Dermis microvascular lymphatic vessel endothelial cell (primary cell): ENCODE data around the gene TCF23. TPM values are rescaled to one million over a fixed set of nuclear protein-coding genes. Genes with fewer than 3 reads are reported as not detected.
"Not testable (repeated sequence)": the region's sequence is repeated elsewhere in the genome, so short reads cannot be mapped to it uniquely, and the experiment has no call there.

Source experiments
- DNase-seq, 2 donors: peaks; one replicate each; pipeline versions ENCODE4 v3.0.0 to v3.0.0-alpha.2; 2010; ENCODE audit warnings: low read depth in 2 of 2
- total RNA-seq: library from RNA; depleted of rRNA; stranded (reverse); fragments of >200 nt; gene quantifications from 2 replicates; pipeline ENCODE4 v1.2.1, GENCODE V29; 2014

TCF23 gene
- total RNA-seq, 1 donor from 2014 or later = not detected

DNA sequence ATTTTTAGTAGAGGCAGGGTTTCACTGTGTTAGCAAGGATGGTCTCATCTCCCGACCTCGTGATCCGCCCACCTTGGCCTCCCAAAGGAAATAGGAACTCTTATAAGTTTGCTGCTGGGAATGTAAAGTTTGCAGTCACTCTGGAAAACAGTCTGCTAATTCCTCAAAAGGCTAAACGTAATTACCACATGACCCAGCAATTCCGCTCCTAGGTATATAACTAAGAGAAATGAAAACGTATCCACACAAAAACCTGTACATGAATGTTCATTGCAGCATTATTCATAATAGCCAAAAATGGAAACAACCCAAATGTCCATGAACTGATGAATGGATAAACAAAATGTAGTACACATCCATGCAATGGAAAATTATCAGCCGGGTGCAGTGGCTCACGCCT lies 41.2 kb downstream of the TCF23 start:
- no peak for DNase-seq

DNA sequence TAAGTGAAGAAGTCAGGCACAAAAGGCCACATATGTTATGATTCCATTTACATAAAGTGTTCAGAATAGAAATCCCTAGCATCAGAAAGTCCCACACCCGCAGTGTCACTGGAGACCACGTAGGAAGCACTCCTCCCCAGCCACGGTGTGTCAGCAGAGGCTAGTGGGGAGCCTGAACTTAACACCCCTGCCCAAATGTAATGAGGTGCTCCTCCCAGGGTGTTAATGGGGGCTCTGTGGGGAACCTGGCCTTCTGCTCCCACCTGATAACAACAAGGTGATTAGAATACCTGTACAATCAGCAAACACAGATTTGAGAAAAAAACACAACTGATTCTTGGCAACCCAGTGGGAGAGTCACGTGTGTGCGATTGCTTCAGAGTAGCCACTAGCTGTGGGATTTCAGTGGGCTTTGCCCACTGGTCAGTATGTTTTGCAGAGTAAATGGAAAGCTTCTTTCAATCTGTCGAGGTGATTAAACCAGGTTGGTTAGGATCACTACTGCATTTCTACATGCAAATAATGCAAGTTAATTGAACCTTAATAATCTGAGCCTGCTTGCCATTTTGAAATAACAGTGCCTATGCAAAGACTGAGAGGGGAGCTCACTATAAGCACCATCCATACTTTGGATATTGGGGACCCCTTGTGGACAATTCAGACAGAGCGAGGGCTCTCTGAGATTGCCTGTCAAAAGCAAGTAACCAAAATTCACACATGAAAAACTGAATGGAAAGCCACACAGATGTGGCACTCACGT lies 42.4 kb downstream of the TCF23 start:
- peak; percentile 68 to 78 for DNase-seq

DNA sequence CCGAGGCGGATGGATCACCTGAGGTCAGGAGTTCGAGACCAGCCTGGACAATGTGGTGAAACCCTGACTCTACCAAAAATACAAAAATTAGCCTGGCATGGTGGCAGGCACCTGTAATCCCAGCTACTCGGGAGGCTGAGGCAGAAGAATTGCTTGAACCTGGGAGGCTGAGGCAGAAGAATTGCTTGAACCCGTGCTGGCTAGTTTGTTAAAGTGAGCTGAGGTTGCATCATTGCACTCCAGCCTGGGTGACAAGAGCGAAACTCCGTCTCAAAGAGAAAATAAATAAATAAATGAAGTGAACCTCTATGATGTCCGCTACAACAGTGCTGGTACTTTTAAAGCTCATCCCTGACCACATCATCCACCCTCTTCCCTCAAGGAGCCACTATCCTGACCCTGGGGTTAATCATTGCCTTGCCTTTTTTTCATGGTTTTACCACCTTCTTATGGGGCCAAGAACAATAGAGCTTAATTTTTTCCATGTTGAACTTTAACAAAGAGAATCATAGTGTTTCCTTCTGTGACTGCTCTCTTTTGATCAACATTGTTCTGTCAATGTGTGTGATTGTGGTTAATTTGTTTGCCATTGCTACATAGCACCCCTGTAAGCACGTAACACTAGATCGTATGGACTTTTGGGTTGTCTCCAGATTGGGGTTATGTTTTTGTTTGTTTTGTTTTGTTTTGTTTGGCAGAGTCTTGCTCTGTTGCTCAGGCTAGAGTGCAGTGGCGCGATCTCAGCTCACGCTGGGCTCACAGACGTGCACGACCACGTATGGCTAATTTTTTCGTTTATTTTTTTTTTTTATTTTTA lies 45.9 kb downstream of the TCF23 start:
- no peak for DNase-seq

DNA sequence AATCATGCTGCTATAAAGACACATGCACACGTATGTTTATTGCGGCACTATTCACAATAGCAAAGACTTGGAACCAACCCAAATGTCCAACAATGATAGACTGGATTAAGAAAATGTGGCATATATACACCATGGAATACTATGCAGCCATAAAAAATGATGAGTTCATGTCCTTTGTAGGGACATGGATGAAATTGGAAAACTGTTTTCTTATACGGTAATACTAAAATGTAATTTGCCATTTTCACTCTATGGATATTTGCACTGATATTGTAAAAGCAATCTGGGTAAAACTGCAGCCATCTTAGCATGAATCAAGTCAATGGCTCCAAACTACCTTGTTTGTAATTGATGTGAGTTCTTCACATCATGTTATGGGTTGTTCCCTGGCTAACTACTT lies 47.0 kb downstream of the TCF23 start:
- DNase-seq = not testable (repeated sequence)

DNA sequence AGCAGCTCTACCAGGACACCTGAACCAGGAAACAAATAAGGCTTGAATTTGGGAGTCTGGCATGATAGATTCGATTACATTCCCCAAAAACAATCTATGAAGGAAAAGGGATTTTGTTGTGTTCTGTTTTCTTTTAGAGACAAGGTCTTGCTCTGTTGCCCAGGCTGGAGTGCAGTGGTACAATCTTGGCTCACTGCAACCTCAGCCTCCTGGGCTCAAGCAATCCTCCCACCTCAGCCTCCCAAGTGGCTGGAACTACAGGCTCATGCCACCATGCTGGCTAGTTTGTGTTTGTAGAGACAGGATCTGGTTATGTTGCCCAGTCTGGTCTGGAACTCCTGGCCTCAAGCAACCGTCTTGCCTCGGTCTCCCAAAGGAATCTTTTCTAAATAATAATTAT lies 49.3 kb downstream of the TCF23 start:
- DNase-seq = not testable (repeated sequence)

DNA sequence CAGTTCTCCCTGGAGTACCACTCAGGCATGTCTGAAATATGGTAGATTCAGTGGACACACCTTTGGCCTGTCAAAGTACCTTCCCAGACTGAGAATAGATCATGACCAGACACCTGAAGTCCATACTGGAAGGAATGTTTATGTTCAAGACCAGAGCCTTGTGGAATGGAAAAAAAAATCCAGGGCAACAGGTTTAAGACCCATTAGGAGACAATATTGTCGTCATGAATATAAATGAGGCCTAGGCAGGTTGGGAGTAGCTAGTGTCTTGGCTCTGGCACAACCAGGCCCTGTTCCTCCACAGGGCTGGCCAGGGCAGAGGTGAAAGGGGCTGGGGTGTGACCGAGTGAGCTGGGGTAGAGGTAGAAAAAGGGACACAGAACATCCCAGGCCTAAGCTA lies 49.8 kb downstream of the TCF23 start:
- no peak for DNase-seq

DNA sequence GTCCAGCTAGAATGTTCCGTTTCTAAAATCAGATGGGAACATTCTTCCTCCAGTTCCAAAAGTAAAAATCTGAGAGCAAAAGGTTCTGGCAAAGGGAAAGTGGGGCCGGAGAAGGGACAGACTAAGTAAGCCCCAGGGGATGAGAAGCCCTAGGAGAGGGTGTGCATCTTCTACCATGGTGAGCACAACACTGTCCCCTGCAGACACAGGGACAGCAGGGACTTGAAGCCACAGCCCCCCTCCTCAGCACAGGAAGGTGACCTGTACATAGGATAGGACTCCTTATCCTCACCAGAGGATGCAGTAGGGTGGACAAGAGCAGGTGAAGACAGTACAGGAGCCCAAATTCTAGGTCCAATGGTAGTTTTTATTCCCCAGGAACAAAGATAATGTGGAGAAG lies 50.4 kb downstream of the TCF23 start:
- DNase-seq = no peak

DNA sequence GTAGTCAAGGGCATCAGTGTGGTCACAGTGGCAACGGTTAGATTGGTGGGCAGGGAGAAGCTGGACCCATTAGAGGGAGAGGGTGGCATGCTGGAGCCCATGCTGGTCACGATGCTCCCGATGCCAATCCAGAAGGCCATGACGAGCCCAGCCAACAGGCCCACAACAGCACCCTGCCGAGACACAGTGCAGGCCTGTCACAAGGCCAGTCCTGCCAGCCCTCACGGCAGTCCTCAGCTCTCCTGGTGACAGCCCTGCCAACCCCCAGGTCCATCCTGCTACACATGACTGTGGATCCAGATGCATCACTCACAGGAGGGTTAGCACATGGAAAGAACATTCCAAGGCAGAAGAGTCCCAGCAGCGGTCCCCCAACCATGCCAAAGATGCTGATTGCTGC lies 52.9 kb downstream of the TCF23 start:
- no peak for DNase-seq

DNA sequence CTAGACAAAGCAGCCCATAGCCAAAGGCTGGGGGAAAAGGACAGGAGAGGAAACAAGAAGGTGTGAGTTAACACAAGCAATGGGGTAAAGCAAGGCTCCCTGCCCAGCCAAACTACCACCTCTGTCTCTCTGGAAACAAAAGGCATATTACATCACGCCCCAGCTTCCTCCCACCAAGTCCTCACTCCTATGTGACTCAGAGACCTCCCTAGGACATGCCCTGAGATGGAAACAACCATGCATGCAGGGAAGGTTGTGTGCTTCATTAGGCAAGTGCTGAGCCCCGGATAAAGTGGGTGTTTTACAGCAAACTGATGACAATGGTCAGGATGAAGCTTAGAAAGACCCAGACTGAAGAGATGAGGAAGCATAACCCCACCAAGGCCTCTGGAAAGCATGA lies 54.0 kb downstream of the TCF23 start:
- DNase-seq = peak in 1 of 2 donors; percentile 12

DNA sequence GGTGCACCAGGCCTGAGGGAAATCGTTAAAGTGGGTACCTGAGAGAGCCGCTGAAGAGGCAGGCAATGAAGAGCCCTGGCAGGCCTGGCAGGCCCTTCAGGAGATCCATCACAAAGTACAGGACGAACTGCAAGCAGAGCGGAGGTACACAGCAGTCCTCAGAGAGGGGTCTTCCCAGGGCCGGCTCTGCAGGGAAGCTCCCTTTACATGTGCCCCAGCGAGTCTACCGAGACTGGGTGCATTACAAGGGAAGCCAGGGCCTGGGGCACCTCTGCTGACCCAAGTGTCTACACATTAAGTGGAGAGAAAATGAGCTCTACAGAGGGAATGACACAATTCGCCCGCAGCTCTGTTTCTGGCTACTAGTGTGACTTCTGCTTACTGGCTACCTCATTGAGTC lies 54.9 kb downstream of the TCF23 start:
- no peak for DNase-seq

DNA sequence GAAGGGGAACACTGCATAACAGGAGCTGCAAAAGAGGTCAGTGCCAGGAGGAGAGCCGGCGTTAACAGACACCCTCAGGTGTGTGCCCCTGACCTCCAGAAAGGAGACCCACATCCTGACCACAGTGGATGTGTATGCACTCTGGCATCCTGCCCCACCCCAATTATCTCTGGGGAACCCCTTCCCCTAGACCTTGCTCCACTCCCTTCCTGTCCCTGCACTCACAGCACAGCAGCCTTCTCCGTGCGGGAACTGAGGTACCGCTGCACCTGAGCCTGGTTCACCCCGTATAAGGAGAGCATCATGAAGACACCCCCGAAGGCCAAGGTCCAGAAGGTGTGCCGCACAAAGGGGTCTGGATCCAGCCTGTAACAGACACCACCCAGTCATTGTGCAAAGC lies 55.8 kb downstream of the TCF23 start:
- DNase-seq = no peak

DNA sequence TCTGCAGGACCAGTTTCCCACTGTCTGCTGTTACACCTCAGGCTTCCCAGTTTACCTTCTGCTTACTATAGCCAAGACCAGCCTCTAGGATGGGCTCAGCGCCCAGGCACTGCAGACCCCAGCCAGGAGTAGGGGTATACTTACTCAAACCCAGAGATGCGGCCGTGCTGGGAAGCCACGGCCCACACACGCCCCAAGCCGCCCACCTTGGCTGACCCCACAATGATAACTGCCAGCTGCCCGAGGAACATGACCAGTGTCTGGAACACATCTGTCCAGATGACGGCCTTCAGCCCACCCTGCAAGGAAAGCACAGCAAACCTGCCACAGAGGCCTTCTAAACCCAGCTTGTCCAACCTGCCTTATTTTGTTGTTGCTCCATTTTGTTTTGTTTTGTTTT lies 56.4 kb downstream of the TCF23 start:
- DNase-seq = no peak

DNA sequence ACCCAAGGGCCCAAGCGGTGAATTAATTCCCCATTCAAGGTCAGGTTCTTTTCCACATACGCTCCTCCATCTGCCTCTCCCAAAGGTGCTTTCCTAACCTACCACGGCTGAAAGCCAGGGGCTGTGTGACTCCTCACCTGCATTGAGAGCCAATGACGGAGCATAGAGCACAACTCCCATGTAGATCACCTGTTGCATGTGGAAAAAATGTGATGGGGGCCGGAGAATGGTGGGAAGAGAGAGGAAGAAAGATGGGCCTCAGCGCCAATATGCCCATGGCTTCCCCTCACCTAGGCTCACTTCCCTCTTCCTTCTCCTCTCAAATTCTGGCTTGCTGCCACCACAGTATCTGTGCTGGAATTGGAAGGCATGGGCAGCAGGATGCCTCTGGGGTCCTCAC lies 57.5 kb downstream of the TCF23 start:
- no peak for DNase-seq

Other genes with a start within 250 kb of the TCF23 start
- 0.64 and 2.0 TPM in 2 replicates for gene MAPRE3, start 178.4 kb upstream of the TCF23 start, total RNA-seq
- gene TMEM214, start 116.0 kb upstream of the TCF23 start, total RNA-seq = 14.4 and 28.3 TPM in 2 replicates
- 16.2 and 18.1 TPM in 2 replicates for gene AGBL5, start 97.3 kb upstream of the TCF23 start, total RNA-seq
- gene OST4, start 77.3 kb upstream of the TCF23 start, total RNA-seq = 418 and 498 TPM in 2 replicates
- 21.3 and 37.0 TPM in 2 replicates for gene EMILIN1, start 70.4 kb upstream of the TCF23 start, total RNA-seq
- gene KHK, start 62.2 kb upstream of the TCF23 start, total RNA-seq = 3.0 and 3.2 TPM in 2 replicates
- gene CGREF1, start 29.9 kb upstream of the TCF23 start, total RNA-seq = 2.8 and 5.1 TPM in 2 replicates
- gene ABHD1, start 25.2 kb upstream of the TCF23 start, total RNA-seq = under 0.01 TPM in 1 of 2 replicates, not detected in the other
- 25.7 and 34.4 TPM in 2 replicates for gene PREB, start 14.4 kb upstream of the TCF23 start, total RNA-seq
- not detected in 2 replicates for gene PRR30, start 9.6 kb upstream of the TCF23 start, total RNA-seq
- gene ATRAID, start 63.0 kb downstream of the TCF23 start, total RNA-seq = 103 and 105 TPM in 2 replicates
- 19.5 and 23.4 TPM in 2 replicates for gene SLC5A6, start 63.3 kb downstream of the TCF23 start, total RNA-seq
- 30.2 and 34.5 TPM in 2 replicates for gene CAD, start 68.4 kb downstream of the TCF23 start, total RNA-seq
- gene SLC30A3, start 114.0 kb downstream of the TCF23 start, total RNA-seq = 6.3 and 15.0 TPM in 2 replicates
- 0.39 and 1.0 TPM in 2 replicates for gene DNAJC5G, start 126.4 kb downstream of the TCF23 start, total RNA-seq
- 0.26 and 0.51 TPM in 2 replicates for gene TRIM54, start 133.4 kb downstream of the TCF23 start, total RNA-seq
- 0.13 and 0.51 TPM in 2 replicates for gene UCN, start 159.4 kb downstream of the TCF23 start, total RNA-seq
- gene MPV17, start 174.1 kb downstream of the TCF23 start, total RNA-seq = 40.4 and 52.3 TPM in 2 replicates
- 18.0 and 25.5 TPM in 2 replicates for gene GTF3C2, start 207.8 kb downstream of the TCF23 start, total RNA-seq
- 25.7 and 26.2 TPM in 2 replicates for gene EIF2B4, start 221.3 kb downstream of the TCF23 start, total RNA-seq
- gene SNX17, start 221.6 kb downstream of the TCF23 start, total RNA-seq = 109 and 164 TPM in 2 replicates
- 4.6 and 8.7 TPM in 2 replicates for gene ZNF513, start 231.7 kb downstream of the TCF23 start, total RNA-seq